Measurements from ENCODE around the gene DYSF.

Gene DYSF

GRCh38 chr2:71513096-71513495 lies 59.7 kb downstream of the DYSF start:
- H3K9me3 ChIP-seq (ENCODE audit: control insufficient read depth in 2 of 2, low read length in 2 of 2) = no peaks in the 10 kb centered on the region
- H3K36me3 ChIP-seq (ENCODE audit: control insufficient read depth in 2 of 2, insufficient read depth in 2 of 2, low read length in 2 of 2) = peaks cover 10 to 15% of the 10 kb centered on the region in 2 donors
- no peak overlapping the region for H3K4me3 ChIP-seq (ENCODE audit: low read length in 2 of 2)
- no peaks in the 10 kb centered on the region for H3K4me1 ChIP-seq (ENCODE audit: control insufficient read depth, insufficient read depth, low read length)
- H3K27me3 ChIP-seq (ENCODE audit: control insufficient read depth in 1 of 2, insufficient read depth in 2 of 2, low read length in 2 of 2) = no peaks in the 10 kb centered on the region
- no peak overlapping the region for H3K9ac ChIP-seq (ENCODE audit: low read length in 2 of 2)
- H3K27ac ChIP-seq (ENCODE audit: low read length) = no peak overlapping the region

GRCh38 chr2:71513721-71514120 lies 60.4 kb downstream of the DYSF start:
- no peak overlapping the region for H3K27ac ChIP-seq (ENCODE audit: low read length)
- no peaks in the 10 kb centered on the region for H3K4me1 ChIP-seq (ENCODE audit: control insufficient read depth, insufficient read depth, low read length)
- no peaks in the 10 kb centered on the region for H3K27me3 ChIP-seq (ENCODE audit: control insufficient read depth in 1 of 2, insufficient read depth in 2 of 2, low read length in 2 of 2)
- H3K9me3 ChIP-seq (ENCODE audit: control insufficient read depth in 2 of 2, low read length in 2 of 2) = no peaks in the 10 kb centered on the region
- H3K36me3 ChIP-seq (ENCODE audit: control insufficient read depth in 2 of 2, insufficient read depth in 2 of 2, low read length in 2 of 2) = peaks cover 10 to 15% of the 10 kb centered on the region in 2 donors
- no peak overlapping the region for H3K9ac ChIP-seq (ENCODE audit: low read length in 2 of 2)
- no peak overlapping the region for H3K4me3 ChIP-seq (ENCODE audit: low read length in 2 of 2)

DNA sequence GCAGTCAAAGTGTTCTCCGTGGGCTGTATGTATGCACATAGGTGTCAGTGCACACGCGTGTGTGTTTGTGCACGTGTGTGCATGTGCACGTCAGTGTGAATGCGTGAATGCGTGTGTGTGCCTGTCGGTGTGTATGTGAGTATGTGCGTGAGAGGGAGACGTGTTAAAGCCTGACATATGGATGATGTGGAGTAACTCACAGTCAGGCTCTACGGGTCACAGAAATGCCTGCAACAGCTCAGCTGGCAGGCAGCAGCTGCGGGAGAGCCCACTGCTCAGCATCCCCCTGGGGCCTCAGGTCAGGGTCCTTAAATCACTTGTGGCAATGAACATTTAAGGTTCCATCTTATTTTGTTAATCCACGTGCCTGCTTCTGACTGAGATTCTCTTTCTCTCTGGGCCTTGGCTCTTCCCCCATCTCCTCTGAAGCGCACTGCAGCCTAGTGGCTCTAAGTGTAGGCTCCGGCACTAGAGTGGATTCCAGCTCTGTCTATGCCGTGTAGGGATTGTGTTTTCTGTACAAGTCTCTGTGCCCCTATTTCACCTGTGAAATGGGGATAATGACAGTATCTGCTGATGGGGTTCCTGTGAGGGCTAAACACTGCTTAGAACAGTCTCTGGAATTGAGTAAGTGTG lies 63.0 kb downstream of the DYSF start:
- Histone ChIP-seq H3K9me3 (ENCODE audit: control insufficient read depth in 2 of 2, low read length in 2 of 2) (no peaks in the 10 kb centered on the region), H3K27me3 (ENCODE audit: control insufficient read depth in 1 of 2, insufficient read depth in 2 of 2, low read length in 2 of 2) (no peaks in the 10 kb centered on the region), H3K27ac (ENCODE audit: low read length) (no peak overlapping the region), H3K36me3 (ENCODE audit: control insufficient read depth in 2 of 2, insufficient read depth in 2 of 2, low read length in 2 of 2) (peaks cover 10 to 20% of the 10 kb centered on the region in 2 donors), H3K4me1 (ENCODE audit: control insufficient read depth, insufficient read depth, low read length) (no peaks in the 10 kb centered on the region), H3K9ac (ENCODE audit: low read length in 2 of 2) (no peak overlapping the region), H3K4me3 (ENCODE audit: low read length in 2 of 2) (no peak overlapping the region)

GRCh38 chr2:71517851-71518250 lies 64.5 kb downstream of the DYSF start:
- Histone ChIP-seq H3K36me3 (ENCODE audit: control insufficient read depth in 2 of 2, insufficient read depth in 2 of 2, low read length in 2 of 2) (peaks cover 10 to 28% of the 10 kb centered on the region in 2 donors), H3K9me3 (ENCODE audit: control insufficient read depth in 2 of 2, low read length in 2 of 2) (no peaks in the 10 kb centered on the region), H3K4me1 (ENCODE audit: control insufficient read depth, insufficient read depth, low read length) (no peaks in the 10 kb centered on the region), H3K9ac (ENCODE audit: low read length in 2 of 2) (no peak overlapping the region), H3K27ac (ENCODE audit: low read length) (no peak overlapping the region), H3K27me3 (ENCODE audit: control insufficient read depth in 1 of 2, insufficient read depth in 2 of 2, low read length in 2 of 2) (no peaks in the 10 kb centered on the region), H3K4me3 (ENCODE audit: low read length in 2 of 2) (no peak overlapping the region)

DNA sequence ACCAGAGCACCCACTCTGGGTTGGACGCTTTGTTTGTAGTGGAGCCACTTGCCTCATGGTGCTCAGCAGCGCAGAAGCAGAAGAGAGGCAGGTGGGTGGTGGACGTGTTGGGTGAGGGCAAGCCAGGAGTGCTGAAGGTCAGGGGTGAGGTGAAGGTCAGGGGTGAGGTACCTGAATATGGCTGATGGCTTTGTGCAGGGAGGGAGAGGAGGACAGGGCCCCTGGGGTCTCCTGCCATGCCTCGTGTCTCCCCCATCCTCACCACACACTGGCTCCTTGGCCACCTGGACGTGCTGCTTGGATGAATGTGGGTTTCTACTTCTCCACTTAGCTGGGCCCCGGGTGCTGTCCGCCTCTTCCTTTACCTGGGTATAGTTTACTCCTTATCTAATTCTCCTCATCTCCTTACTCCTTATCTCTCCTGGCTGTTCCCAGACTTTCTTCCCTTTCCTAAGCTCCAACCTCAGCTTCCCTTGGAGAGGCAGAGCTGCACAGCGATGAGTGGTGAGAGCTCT lies 68.1 kb downstream of the DYSF start:
- Histone ChIP-seq H3K9ac (ENCODE audit: low read length in 2 of 2) (no peak overlapping the region), H3K4me3 (ENCODE audit: low read length in 2 of 2) (no peak overlapping the region), H3K9me3 (ENCODE audit: control insufficient read depth in 2 of 2, low read length in 2 of 2) (no peaks in the 10 kb centered on the region), H3K4me1 (ENCODE audit: control insufficient read depth, insufficient read depth, low read length) (no peaks in the 10 kb centered on the region), H3K36me3 (ENCODE audit: control insufficient read depth in 2 of 2, insufficient read depth in 2 of 2, low read length in 2 of 2) (peaks cover 11 to 33% of the 10 kb centered on the region in 2 donors), H3K27ac (ENCODE audit: low read length) (no peak overlapping the region), H3K27me3 (ENCODE audit: control insufficient read depth in 1 of 2, insufficient read depth in 2 of 2, low read length in 2 of 2) (no peaks in the 10 kb centered on the region)

DNA sequence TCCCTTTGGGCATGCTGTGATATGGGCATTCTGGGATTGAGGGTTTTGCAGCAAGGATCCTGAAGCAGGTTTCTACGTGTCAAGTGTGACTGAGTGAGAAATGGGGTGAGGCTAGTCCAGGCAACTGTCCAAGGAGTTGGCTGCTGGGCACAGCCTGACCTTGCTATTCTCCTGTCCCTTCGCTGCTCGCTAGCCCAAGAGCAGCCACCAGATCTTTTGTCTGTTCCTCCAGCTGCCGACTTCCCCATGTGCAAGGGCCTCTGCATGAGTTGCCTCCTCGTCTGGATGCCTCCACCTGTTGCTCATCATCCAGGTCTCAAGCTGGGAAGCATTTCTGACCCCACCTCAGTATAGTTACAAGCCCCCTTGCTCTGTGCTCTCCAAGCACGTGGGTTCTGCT lies 71.1 kb downstream of the DYSF start:
- H3K27me3 ChIP-seq (ENCODE audit: control insufficient read depth in 1 of 2, insufficient read depth in 2 of 2, low read length in 2 of 2) = no peaks in the 10 kb centered on the region
- H3K4me3 ChIP-seq (ENCODE audit: low read length in 2 of 2) = no peak overlapping the region
- H3K9ac ChIP-seq (ENCODE audit: low read length in 2 of 2) = no peak overlapping the region
- H3K4me1 ChIP-seq (ENCODE audit: control insufficient read depth, insufficient read depth, low read length) = no peaks in the 10 kb centered on the region
- H3K9me3 ChIP-seq (ENCODE audit: control insufficient read depth in 2 of 2, low read length in 2 of 2) = no peaks in the 10 kb centered on the region
- H3K27ac ChIP-seq (ENCODE audit: low read length) = no peak overlapping the region
- peaks cover 8 to 38% of the 10 kb centered on the region in 2 donors for H3K36me3 ChIP-seq (ENCODE audit: control insufficient read depth in 2 of 2, insufficient read depth in 2 of 2, low read length in 2 of 2)

GRCh38 chr2:71526141-71526540 lies 72.8 kb downstream of the DYSF start:
- no peak overlapping the region for H3K4me3 ChIP-seq (ENCODE audit: low read length in 2 of 2)
- peaks cover 8 to 35% of the 10 kb centered on the region in 2 donors for H3K36me3 ChIP-seq (ENCODE audit: control insufficient read depth in 2 of 2, insufficient read depth in 2 of 2, low read length in 2 of 2)
- H3K4me1 ChIP-seq (ENCODE audit: control insufficient read depth, insufficient read depth, low read length) = no peaks in the 10 kb centered on the region
- H3K9me3 ChIP-seq (ENCODE audit: control insufficient read depth in 2 of 2, low read length in 2 of 2) = no peaks in the 10 kb centered on the region
- no peak overlapping the region for H3K27ac ChIP-seq (ENCODE audit: low read length)
- no peak overlapping the region for H3K9ac ChIP-seq (ENCODE audit: low read length in 2 of 2)
- H3K27me3 ChIP-seq (ENCODE audit: control insufficient read depth in 1 of 2, insufficient read depth in 2 of 2, low read length in 2 of 2) = no peaks in the 10 kb centered on the region

GRCh38 chr2:71526975-71527374 lies 73.6 kb downstream of the DYSF start:
- H3K36me3 ChIP-seq (ENCODE audit: control insufficient read depth in 2 of 2, insufficient read depth in 2 of 2, low read length in 2 of 2) = peaks cover 8 to 32% of the 10 kb centered on the region in 2 donors

GRCh38 chr2:71528131-71528591 lies 74.8 kb downstream of the DYSF start:
- no peaks in the 10 kb centered on the region for H3K9me3 ChIP-seq (ENCODE audit: control insufficient read depth in 2 of 2, low read length in 2 of 2)
- no peak overlapping the region for H3K27ac ChIP-seq (ENCODE audit: low read length)
- H3K9ac ChIP-seq (ENCODE audit: low read length in 2 of 2) = no peak overlapping the region
- H3K4me1 ChIP-seq (ENCODE audit: control insufficient read depth, insufficient read depth, low read length) = no peaks in the 10 kb centered on the region
- H3K4me3 ChIP-seq (ENCODE audit: low read length in 2 of 2) = no peak overlapping the region
- H3K36me3 ChIP-seq (ENCODE audit: control insufficient read depth in 2 of 2, insufficient read depth in 2 of 2, low read length in 2 of 2) = peaks cover 8 to 24% of the 10 kb centered on the region in 2 donors
- no peaks in the 10 kb centered on the region for H3K27me3 ChIP-seq (ENCODE audit: control insufficient read depth in 1 of 2, insufficient read depth in 2 of 2, low read length in 2 of 2)

More at GRCh38 chr2:71526975-71527374, 73.6 kb downstream of the DYSF start:
- no peak overlapping the region for H3K4me3 ChIP-seq (ENCODE audit: low read length in 2 of 2)
- H3K27me3 ChIP-seq (ENCODE audit: control insufficient read depth in 1 of 2, insufficient read depth in 2 of 2, low read length in 2 of 2) = no peaks in the 10 kb centered on the region
- no peak overlapping the region for H3K9ac ChIP-seq (ENCODE audit: low read length in 2 of 2)
- H3K4me1 ChIP-seq (ENCODE audit: control insufficient read depth, insufficient read depth, low read length) = no peaks in the 10 kb centered on the region
- no peaks in the 10 kb centered on the region for H3K9me3 ChIP-seq (ENCODE audit: control insufficient read depth in 2 of 2, low read length in 2 of 2)
- H3K27ac ChIP-seq (ENCODE audit: low read length) = no peak overlapping the region

DNA sequence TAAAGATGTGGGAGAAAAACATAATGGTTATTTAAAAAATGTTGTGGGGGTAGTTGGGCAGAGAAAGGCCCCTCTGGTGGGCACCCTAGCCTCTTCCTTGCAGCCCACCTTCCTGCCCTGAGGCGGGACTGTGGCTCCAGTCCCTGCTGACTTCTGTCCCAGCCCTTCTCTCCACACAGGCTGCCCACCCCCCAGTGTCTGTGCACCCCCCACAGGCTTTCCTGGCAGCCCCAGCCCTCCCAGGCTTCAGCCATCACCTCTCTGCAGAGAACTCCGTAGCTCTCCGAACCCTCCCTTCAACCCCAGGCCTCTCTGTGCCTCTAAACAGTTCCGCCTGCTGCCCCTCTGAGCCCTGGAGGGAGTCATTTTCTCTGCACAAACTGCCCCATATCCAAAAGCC lies 75.4 kb downstream of the DYSF start:
- Histone ChIP-seq H3K27ac (ENCODE audit: low read length) (no peak overlapping the region), H3K4me1 (ENCODE audit: control insufficient read depth, insufficient read depth, low read length) (no peaks in the 10 kb centered on the region), H3K36me3 (ENCODE audit: control insufficient read depth in 2 of 2, insufficient read depth in 2 of 2, low read length in 2 of 2) (peaks cover 11 to 27% of the 10 kb centered on the region in 2 donors)

DNA sequence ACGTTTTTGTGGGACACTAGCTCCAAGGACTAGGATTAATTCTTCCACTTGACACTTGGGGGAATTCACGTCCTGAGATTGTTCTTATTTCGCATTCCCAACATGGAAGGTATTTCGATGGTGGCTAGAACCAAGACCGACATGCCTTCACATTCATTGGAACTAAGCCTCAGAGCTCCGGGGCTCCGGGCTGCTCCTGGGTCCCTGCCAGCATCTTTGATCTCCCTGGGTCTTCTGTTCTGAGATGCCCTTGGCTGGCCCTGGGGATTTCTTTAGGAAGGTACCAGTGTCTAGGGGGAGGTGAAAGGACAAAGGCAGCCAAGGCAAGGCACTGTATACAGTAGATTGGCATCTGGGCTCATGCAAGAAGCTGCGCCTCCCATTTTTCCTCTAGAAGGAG lies 76.8 kb downstream of the DYSF start:
- Histone ChIP-seq H3K9me3 (ENCODE audit: control insufficient read depth in 2 of 2, low read length in 2 of 2) (no peaks in the 10 kb centered on the region), H3K27me3 (ENCODE audit: control insufficient read depth in 1 of 2, insufficient read depth in 2 of 2, low read length in 2 of 2) (no peaks in the 10 kb centered on the region), H3K9ac (ENCODE audit: low read length in 2 of 2) (no peak overlapping the region), H3K27ac (ENCODE audit: low read length) (no peak overlapping the region), H3K36me3 (ENCODE audit: control insufficient read depth in 2 of 2, insufficient read depth in 2 of 2, low read length in 2 of 2) (peaks cover 8 to 22% of the 10 kb centered on the region in 2 donors), H3K4me1 (ENCODE audit: control insufficient read depth, insufficient read depth, low read length) (no peaks in the 10 kb centered on the region), H3K4me3 (ENCODE audit: low read length in 2 of 2) (no peak overlapping the region)

More for the DNA sequence above, 75.4 kb downstream of the DYSF start:
- no peaks in the 10 kb centered on the region for H3K27me3 ChIP-seq (ENCODE audit: control insufficient read depth in 1 of 2, insufficient read depth in 2 of 2, low read length in 2 of 2)
- H3K9ac ChIP-seq (ENCODE audit: low read length in 2 of 2) = no peak overlapping the region
- H3K4me3 ChIP-seq (ENCODE audit: low read length in 2 of 2) = no peak overlapping the region
- H3K9me3 ChIP-seq (ENCODE audit: control insufficient read depth in 2 of 2, low read length in 2 of 2) = no peaks in the 10 kb centered on the region
